Ovary (tissue), 9 donors: ENCODE measurements around the gene RCHY1. TPM values are rescaled to one million over a fixed set of nuclear protein-coding genes. Genes with fewer than 3 reads are reported as not detected.

Experiments used
- DNase-seq, 5 donors: peaks; one replicate each; pipeline ENCODE4 v3.0.0-alpha.2; 2019 to 2020
- H3K27ac ChIP-seq, 2 donors: fragments of 200-600 bp; one replicate each; pipeline versions ENCODE4 v1.5.1 to v1.8.0; 2019 to 2022
- H3K27me3 ChIP-seq: fragments of 200-600 bp; one replicate; pipeline ENCODE4 v1.8.0; 2022
- H3K36me3 ChIP-seq: fragments of 200-600 bp; sonication (generic); one replicate; pipeline ENCODE4 v1.5.1; 2019
- H3K4me1 ChIP-seq: one replicate; pipeline ENCODE4 v1.8.1; 2013; ENCODE audit warnings: mild to moderate bottlenecking, moderate library complexity; ENCODE audit not compliant: insufficient read depth
- H3K4me3 ChIP-seq: fragments of 200-600 bp; sonication (generic); one replicate; pipeline ENCODE4 v1.5.1; 2017
- H3K9me3 ChIP-seq, 2 donors: fragments of 200-600 bp in 1 of 2; sonication (generic) in 1 of 2; one replicate each; pipeline versions ENCODE4 v1.5.1 to v1.8.1; 2013 to 2019; ENCODE audit warnings: mild to moderate bottlenecking in 1 of 2, moderate library complexity in 1 of 2
- EP300 ChIP-seq: sonication (generic); formaldehyde crosslinking; IDR thresholded peaks from one replicate; pipeline ENCODE4 v1.6.1; 2017; ENCODE audit warnings: antibody characterized with exemption
- POLR2A ChIP-seq: fragments of 450-650 bp; IDR thresholded peaks from one replicate; pipeline ENCODE4 v1.6.1; 2017; ENCODE audit warnings: antibody characterized with exemption, mild to moderate bottlenecking, moderate library complexity
- WGBS, 3 donors: extraction: QIAGEN DNeasy Blood & Tissue Kit in 1 of 3; methylation state at CpG; one replicate each; pipeline versions ENCODE4 v1.1.5 to v1.1.7; 2013 to 2017; 5-methylcytosine and 5-hydroxymethylcytosine counted together
- intact Hi-C, 4 donors: fragments of 100-400 bp; cut with DNase I; formaldehyde crosslinking; loops; one replicate each; pipeline versions ENCODE4 v1.11.0 to v1.15.1; 2022 to 2023
- polyA plus RNA-seq, 2 donors: library from polyadenylated mRNA; stranded (reverse); fragments of 200-250 nt in 1 of 2; fragments of 350-450 nt in 1 of 2; fragmentation: Illumina TruSeq in 1 of 2; extraction: RNeasy Lipid Tissue Mini Kit (QIAGEN cat#74804) in 1 of 2; gene quantifications; one replicate each; pipeline ENCODE4 v1.2.3, GENCODE V29; 2013 to 2014
- total RNA-seq, 7 donors: library from RNA; depleted of rRNA in 2 of 7; stranded (reverse); fragments of >200 nt in 2 of 7; fragmentation: NEBNext Ultra II Directional in 3 of 7; extraction: Animal tissue kit (Norgen Biotek cat#: 25700) in 3 of 7; gene quantifications; one replicate each; pipeline versions ENCODE4 v1.1.0 to v1.2.4, GENCODE V29; 2016 to 2023
- TF ChIP-seq, protein P1 (sequence below), 3 donors: fragments of 450-650 bp in 2 of 3; fragments of 200-600 bp in 1 of 3; IDR thresholded peaks; one replicate each; pipeline versions ENCODE4 v1.5.1 to v1.8.0; 2016 to 2022; ENCODE audit warnings: antibody characterized with exemption in 3 of 3, mild to moderate bottlenecking in 1 of 3
- donor health status: DM: no; HTN: no; CAD: no; lungs with moderate emphysema.
- donor health status: DM: no; HTN: no; CAD: no.
- donor health status: Bipolar disorder and iron deficiency.
- donor health status: DM: yes; HTN: yes; CAD: no.
- donor health status: DM: no; HTN: no; CAD: no.
- donor health status: DM: yes; HTN: yes; CAD: no.

The RCHY1 gene
- total and polyA plus RNA-seq, 9 donors = 14.6 to 43.4 (median 28.1) TPM

DNA sequence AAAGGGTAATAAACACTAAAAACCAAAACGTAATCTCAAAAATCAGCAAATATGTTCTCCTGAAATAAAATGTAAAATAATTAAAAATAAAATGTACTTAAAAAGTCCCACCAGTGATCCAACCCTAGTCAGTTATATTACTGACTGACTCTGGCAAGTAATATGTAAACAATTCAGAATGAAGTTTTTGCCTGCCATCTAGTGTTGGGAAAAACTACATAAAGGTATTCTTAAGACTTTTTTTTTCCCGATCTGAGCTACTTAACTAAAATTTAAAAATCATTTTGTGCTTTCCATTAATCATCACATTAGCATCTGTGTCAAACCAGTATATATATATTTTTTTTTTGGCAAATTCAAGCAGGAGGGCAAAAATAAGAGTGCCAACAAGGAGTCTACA, 24.0 kb downstream of the RCHY1 start:
- H3K27me3 ChIP-seq = no peaks in the 10 kb centered on the region
- no peaks in the 10 kb centered on the region for H3K36me3 ChIP-seq
- 52 to 59% (median 54%) methylated on average over 2 of the region's 2 CpGs for WGBS, 3 donors
- no peaks in the 10 kb centered on the region for H3K9me3 ChIP-seq
- H3K4me1 ChIP-seq = no peaks in the 10 kb centered on the region
- intact Hi-C loops = no loop called here
- H3K4me3 ChIP-seq = no peak overlapping the region
- H3K27ac ChIP-seq = no peak overlapping the region
- TF ChIP-seq EP300 (no peak), POLR2A (no peak)
- TF ChIP-seq, protein P1, sequence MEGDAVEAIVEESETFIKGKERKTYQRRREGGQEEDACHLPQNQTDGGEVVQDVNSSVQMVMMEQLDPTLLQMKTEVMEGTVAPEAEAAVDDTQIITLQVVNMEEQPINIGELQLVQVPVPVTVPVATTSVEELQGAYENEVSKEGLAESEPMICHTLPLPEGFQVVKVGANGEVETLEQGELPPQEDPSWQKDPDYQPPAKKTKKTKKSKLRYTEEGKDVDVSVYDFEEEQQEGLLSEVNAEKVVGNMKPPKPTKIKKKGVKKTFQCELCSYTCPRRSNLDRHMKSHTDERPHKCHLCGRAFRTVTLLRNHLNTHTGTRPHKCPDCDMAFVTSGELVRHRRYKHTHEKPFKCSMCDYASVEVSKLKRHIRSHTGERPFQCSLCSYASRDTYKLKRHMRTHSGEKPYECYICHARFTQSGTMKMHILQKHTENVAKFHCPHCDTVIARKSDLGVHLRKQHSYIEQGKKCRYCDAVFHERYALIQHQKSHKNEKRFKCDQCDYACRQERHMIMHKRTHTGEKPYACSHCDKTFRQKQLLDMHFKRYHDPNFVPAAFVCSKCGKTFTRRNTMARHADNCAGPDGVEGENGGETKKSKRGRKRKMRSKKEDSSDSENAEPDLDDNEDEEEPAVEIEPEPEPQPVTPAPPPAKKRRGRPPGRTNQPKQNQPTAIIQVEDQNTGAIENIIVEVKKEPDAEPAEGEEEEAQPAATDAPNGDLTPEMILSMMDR (IDR thresholded peaks at IDR 0.05) = no peak
- no peak for DNase-seq

DNA sequence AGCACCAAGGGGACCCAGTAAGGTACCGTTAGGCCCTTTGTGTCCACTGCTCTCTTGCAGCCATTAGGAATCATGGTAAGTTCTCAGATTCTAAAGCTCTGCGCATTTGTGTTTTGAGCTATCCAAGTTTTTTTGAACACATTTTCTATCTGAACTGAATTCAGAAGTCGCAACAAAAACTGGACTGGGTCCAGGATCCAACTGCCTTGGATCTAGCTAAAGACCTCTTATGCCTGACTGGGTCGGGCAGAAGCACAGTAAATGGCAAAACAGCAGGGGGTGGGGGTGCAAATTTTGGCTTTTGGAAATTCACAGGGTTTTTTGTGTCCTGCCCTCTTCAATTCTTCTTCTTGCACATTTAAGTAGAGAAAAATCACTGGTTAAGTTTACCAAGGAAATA, 30.0 kb downstream of the RCHY1 start:
- Histone ChIP-seq H3K36me3 (no peaks in the 10 kb centered on the region), H3K4me3 (no peak overlapping the region), H3K4me1 (no peaks in the 10 kb centered on the region), H3K27me3 (no peaks in the 10 kb centered on the region), H3K27ac (no peak overlapping the region), H3K9me3 (no peaks in the 10 kb centered on the region)
- DNase-seq = peak in 1 of 5 donors; percentile 18
- intact Hi-C loops = no loop called here
- TF ChIP-seq, protein P1 (IDR thresholded peaks at IDR 0.05) = no peak
- 56 to 75% (median 74%) methylated on average over 4 of the region's 4 CpGs for WGBS, 3 donors

DNA sequence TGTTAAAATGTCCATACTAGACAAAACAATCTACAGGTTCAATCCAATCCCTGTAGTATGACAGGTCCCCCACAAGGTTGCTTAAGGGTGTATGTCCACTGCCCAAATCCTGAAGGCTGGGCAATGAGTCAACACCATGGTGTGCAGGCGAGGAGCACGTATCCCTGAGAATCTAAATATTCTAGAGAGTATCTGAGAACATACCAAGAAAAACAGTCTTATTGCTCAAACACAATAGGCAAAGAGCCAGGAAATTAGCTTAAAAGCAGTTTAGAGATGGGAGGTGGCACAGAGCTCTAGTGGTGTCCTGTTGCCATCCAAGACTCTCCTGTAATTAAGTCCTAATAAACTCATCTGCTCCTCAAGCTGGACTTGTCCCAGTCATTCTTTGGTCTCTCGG, 37.0 kb downstream of the RCHY1 start:
- Histone ChIP-seq H3K27me3 (no peaks in the 10 kb centered on the region), H3K36me3 (no peaks in the 10 kb centered on the region), H3K4me3 (no peak overlapping the region), H3K9me3 (no peaks in the 10 kb centered on the region), H3K4me1 (no peaks in the 10 kb centered on the region), H3K27ac (no peak overlapping the region)
- TF ChIP-seq EP300 = no peak
- TF ChIP-seq, protein P1 (IDR thresholded peaks at IDR 0.05) = no peak
- TF ChIP-seq POLR2A = no peak
- WGBS, 3 donors = 97 to 98% (median 97%) methylated on average over 3 of the region's 3 CpGs
- intact Hi-C loops = no loop called here
- DNase-seq = no peak

DNA sequence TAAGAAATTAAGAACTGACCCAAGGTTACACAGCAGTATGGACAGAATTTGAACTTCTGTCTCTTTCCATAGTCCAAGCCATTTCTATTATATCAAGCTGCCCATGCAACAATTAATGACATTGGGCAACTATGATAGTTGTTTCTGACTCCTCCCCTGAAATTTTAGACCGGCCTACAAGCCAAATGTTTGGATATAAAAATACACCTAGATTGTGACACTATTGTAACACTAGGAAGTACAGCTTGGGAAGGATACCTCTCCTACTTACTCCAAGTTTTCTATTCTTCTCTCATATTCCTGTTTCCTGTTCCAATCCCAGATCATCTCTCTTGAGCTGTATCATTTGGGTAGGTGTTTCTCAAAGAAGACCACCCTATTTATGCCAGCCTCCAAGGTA, 43.5 kb downstream of the RCHY1 start:
- H3K27me3 ChIP-seq = no peaks in the 10 kb centered on the region
- intact Hi-C loops = no loop called here
- 94 to 100% (median 97%) methylated on average over 1 of the region's 1 CpG for WGBS, 3 donors
- H3K36me3 ChIP-seq = no peaks in the 10 kb centered on the region
- TF ChIP-seq, protein P1 (IDR thresholded peaks at IDR 0.05) = no peak
- TF ChIP-seq POLR2A (no peak), EP300 (no peak)
- no peaks in the 10 kb centered on the region for H3K4me1 ChIP-seq
- H3K9me3 ChIP-seq = no peaks in the 10 kb centered on the region
- no peak for DNase-seq
- H3K27ac ChIP-seq = no peak overlapping the region
- no peak overlapping the region for H3K4me3 ChIP-seq

DNA sequence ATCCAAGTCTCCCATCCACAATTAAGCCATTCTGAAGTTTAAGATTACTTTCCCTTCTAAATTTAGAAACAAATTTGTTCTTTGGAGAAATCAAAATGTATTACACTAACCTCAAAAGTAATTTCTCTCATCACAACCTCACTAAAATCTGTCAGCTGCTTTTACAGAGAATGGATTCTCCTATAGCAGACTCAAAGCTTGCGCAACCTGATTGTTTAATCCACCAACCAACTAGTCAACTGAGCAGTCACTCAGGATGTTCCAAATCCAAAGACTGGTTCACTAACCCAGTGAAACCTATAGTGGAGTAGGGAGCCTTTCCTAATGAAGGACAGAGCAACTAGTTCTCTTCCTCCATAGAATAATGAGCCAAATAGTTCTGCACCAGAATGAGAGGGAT, 44.3 kb downstream of the RCHY1 start:
- WGBS, 3 donors = 97 to 100% (median 100%) methylated on average over 1 of the region's 1 CpG
- Histone ChIP-seq H3K9me3 (no peaks in the 10 kb centered on the region), H3K4me3 (no peak overlapping the region), H3K36me3 (no peaks in the 10 kb centered on the region), H3K4me1 (no peaks in the 10 kb centered on the region), H3K27me3 (no peaks in the 10 kb centered on the region), H3K27ac (no peak overlapping the region)
- TF ChIP-seq EP300 = no peak
- TF ChIP-seq, protein P1 (IDR thresholded peaks at IDR 0.05) = no peak
- TF ChIP-seq POLR2A = no peak
- DNase-seq = no peak
- intact Hi-C loops = no loop called here
